Breast epithelium (tissue), 4 donors: ENCODE data around the gene ADAMTS3. TPM values are rescaled to one million over a fixed set of nuclear protein-coding genes. Genes with fewer than 3 reads are reported as not detected.
A peak's percentile ranks its signal among the peaks of the same experiment; 100 is the strongest.

Experiments
- DNase-seq, 2 donors: peaks; one replicate each; pipeline ENCODE4 v3.0.0-alpha.2; 2019; ENCODE audit warnings: low spot score in 2 of 2
- H3K27ac ChIP-seq, 2 donors: fragments of 200-600 bp; sonication (generic) in 1 of 2; one replicate each; pipeline ENCODE4 v1.5.1; 2016 to 2019; ENCODE audit warnings: mild to moderate bottlenecking in 1 of 2
- H3K27me3 ChIP-seq, 2 donors: fragments of 200-600 bp; sonication (generic) in 1 of 2; one replicate each; pipeline versions ENCODE4 v1.5.1 to v1.6.0; 2017 to 2019; ENCODE audit warnings: control low read depth in 1 of 2, mild to moderate bottlenecking in 1 of 2
- H3K36me3 ChIP-seq: fragments of 200-600 bp; one replicate; pipeline ENCODE4 v1.5.1; 2019
- H3K4me1 ChIP-seq, 2 donors: fragments of 200-600 bp; sonication (generic); one replicate each; pipeline ENCODE4 v1.5.1; 2016 to 2019; ENCODE audit warnings: control low read depth in 1 of 2
- H3K4me3 ChIP-seq, 3 donors: fragments of 200-600 bp; sonication (generic); 1 replicate in 2 of 3; 2 replicates in 1 of 3; pipeline ENCODE4 v1.5.1; 2016 to 2019; ENCODE audit warnings: mild to moderate bottlenecking in 3 of 3, moderate library complexity in 2 of 3
- H3K9me3 ChIP-seq, 2 donors: fragments of 200-600 bp; sonication (generic) in 1 of 2; one replicate each; pipeline ENCODE4 v1.5.1; 2016 to 2019; ENCODE audit warnings: control low read depth in 1 of 2
- POLR2A ChIP-seq: fragments of 450-650 bp; IDR thresholded peaks from one replicate; pipeline ENCODE4 v1.6.1; 2016; ENCODE audit warnings: antibody characterized with exemption, mild to moderate bottlenecking, moderate library complexity
- POLR2AphosphoS5 ChIP-seq, 3 donors: sonication (generic); formaldehyde crosslinking; IDR thresholded peaks; one replicate each; pipeline ENCODE4 v1.6.1; 2017; ENCODE audit warnings: antibody characterized with exemption in 3 of 3
- intact Hi-C: fragments of 100-400 bp; cut with DNase I; formaldehyde crosslinking; loops from one replicate; pipeline ENCODE4 v1.15.1; 2023; ENCODE audit warnings: low total_unique reads
- total RNA-seq, 3 donors: library from RNA; depleted of rRNA; stranded (reverse); fragments of >200 nt; gene quantifications; one replicate each; pipeline ENCODE4 v1.1.0, GENCODE V29; 2016
- TF ChIP-seq, protein P1 (sequence below), 3 donors: fragments of 450-650 bp; IDR thresholded peaks; one replicate each; pipeline ENCODE4 v1.5.1; 2016 to 2017; ENCODE audit warnings: antibody characterized with exemption in 3 of 3, mild to moderate bottlenecking in 3 of 3, moderate library complexity in 3 of 3

The ADAMTS3 gene
- total RNA-seq, 3 donors from 2014 or later: 1.9 to 5.6 (median 2.9) TPM

- intact Hi-C loops: no loop called here
- DNase-seq: no peak
- no peak for TF ChIP-seq POLR2AphosphoS5 (IDR thresholded peaks at IDR 0.05)
- TF ChIP-seq, protein P1, sequence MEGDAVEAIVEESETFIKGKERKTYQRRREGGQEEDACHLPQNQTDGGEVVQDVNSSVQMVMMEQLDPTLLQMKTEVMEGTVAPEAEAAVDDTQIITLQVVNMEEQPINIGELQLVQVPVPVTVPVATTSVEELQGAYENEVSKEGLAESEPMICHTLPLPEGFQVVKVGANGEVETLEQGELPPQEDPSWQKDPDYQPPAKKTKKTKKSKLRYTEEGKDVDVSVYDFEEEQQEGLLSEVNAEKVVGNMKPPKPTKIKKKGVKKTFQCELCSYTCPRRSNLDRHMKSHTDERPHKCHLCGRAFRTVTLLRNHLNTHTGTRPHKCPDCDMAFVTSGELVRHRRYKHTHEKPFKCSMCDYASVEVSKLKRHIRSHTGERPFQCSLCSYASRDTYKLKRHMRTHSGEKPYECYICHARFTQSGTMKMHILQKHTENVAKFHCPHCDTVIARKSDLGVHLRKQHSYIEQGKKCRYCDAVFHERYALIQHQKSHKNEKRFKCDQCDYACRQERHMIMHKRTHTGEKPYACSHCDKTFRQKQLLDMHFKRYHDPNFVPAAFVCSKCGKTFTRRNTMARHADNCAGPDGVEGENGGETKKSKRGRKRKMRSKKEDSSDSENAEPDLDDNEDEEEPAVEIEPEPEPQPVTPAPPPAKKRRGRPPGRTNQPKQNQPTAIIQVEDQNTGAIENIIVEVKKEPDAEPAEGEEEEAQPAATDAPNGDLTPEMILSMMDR (IDR thresholded peaks at IDR 0.05): no peak
- TF ChIP-seq POLR2A: no peak
- H3K4me3 ChIP-seq: no peak overlapping the region
- H3K9me3 ChIP-seq: no peaks in the 10 kb centered on the region
- H3K36me3 ChIP-seq: no peaks in the 10 kb centered on the region
- H3K4me1 ChIP-seq: no peaks in the 10 kb centered on the region
- no peak overlapping the region for H3K27ac ChIP-seq
- no peaks in the 10 kb centered on the region for H3K27me3 ChIP-seq
Measured at GRCh38 chr4:72577211-72577610, 8.2 kb upstream of the ADAMTS3 start.

- DNase-seq: no peak
- intact Hi-C loops: no loop called here
- Histone ChIP-seq H3K36me3 (no peaks in the 10 kb centered on the region), H3K27ac (no peak overlapping the region), H3K4me3 (no peak overlapping the region), H3K4me1 (no peaks in the 10 kb centered on the region), H3K27me3 (no peaks in the 10 kb centered on the region), H3K9me3 (no peaks in the 10 kb centered on the region)
- no peak for TF ChIP-seq POLR2A
- TF ChIP-seq POLR2AphosphoS5 (IDR thresholded peaks at IDR 0.05): no peak
- TF ChIP-seq, protein P1 (IDR thresholded peaks at IDR 0.05): no peak
Measured at GRCh38 chr4:72571337-72571736, 2.3 kb upstream of the ADAMTS3 start.

GRCh38 chr4:72569719-72570235, 756 bp upstream of the ADAMTS3 start:
- peak overlapping the region; percentile 77 to 79 for H3K27ac ChIP-seq
- intact Hi-C loops: no loop called here
- no peak for DNase-seq

GRCh38 chr4:72567821-72568675, 973 bp downstream of the ADAMTS3 start:
- Histone ChIP-seq H3K9me3 (no peaks in the 10 kb centered on the region), H3K4me1 (no peaks in the 10 kb centered on the region), H3K27me3 (no peaks in the 10 kb centered on the region), H3K4me3 (peak overlapping the region; percentile 61 to 80 (median 67)), H3K27ac (peak overlapping the region; percentile 77 to 79), H3K36me3 (no peaks in the 10 kb centered on the region)
- DNase-seq: peak; percentile 58 to 67
- intact Hi-C loops: no loop called here
- TF ChIP-seq POLR2AphosphoS5 (IDR thresholded peaks at IDR 0.05) (peak in 1 of 3 donors; percentile 11), POLR2A (peak; percentile 21)
- TF ChIP-seq, protein P1 (IDR thresholded peaks at IDR 0.05): peak in 1 of 3 donors; percentile 27

More at GRCh38 chr4:72569719-72570235, 756 bp upstream of the ADAMTS3 start:
- no peaks in the 10 kb centered on the region for H3K9me3 ChIP-seq
- TF ChIP-seq POLR2A: no peak
- no peak for TF ChIP-seq POLR2AphosphoS5 (IDR thresholded peaks at IDR 0.05)
- TF ChIP-seq, protein P1 (IDR thresholded peaks at IDR 0.05): no peak
- H3K36me3 ChIP-seq: no peaks in the 10 kb centered on the region
- peak overlapping the region; percentile 61 to 80 (median 67) for H3K4me3 ChIP-seq
- H3K4me1 ChIP-seq: no peaks in the 10 kb centered on the region
- no peaks in the 10 kb centered on the region for H3K27me3 ChIP-seq

DNA sequence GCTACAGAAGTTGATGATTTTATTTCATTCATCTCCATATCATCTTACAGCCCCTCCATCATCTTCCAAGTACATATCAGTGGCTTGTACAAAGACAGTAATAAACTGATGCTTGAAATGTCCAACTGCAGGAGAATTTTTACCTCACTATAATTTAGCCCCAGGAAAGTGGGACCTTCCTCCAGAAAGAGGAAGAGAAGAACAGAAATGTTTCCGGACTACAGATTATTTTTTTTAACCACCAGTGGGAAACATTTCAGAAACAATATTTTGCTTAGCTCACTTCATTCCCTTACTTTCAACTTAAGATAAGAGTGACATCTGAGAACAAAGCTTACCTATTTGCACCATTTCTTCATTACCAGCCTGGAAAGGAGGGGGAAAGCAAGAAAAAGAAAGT, 2.0 kb downstream of the ADAMTS3 start:
- no peaks in the 10 kb centered on the region for H3K36me3 ChIP-seq
- H3K4me3 ChIP-seq: peak overlapping the region; percentile 61 to 80 (median 67)
- H3K4me1 ChIP-seq: no peaks in the 10 kb centered on the region
- H3K27me3 ChIP-seq: no peaks in the 10 kb centered on the region
- TF ChIP-seq POLR2A (no peak), POLR2AphosphoS5 (IDR thresholded peaks at IDR 0.05) (no peak)
- TF ChIP-seq, protein P1 (IDR thresholded peaks at IDR 0.05): no peak
- H3K9me3 ChIP-seq: no peaks in the 10 kb centered on the region
- H3K27ac ChIP-seq: peak overlapping the region; percentile 77 to 79
- intact Hi-C loops: no loop called here
- DNase-seq: no peak
